Pancreas (tissue), 10 donors: ENCODE results near the gene TTLL7. TPM values are rescaled to one million over a fixed set of nuclear protein-coding genes. Genes with fewer than 3 reads are reported as not detected.

Source experiments
- ATAC-seq, 4 donors: fragments of 200-7000 bp; cut with Tn5 transposase; one replicate each; pipeline versions ENCODE4 v1.8.0 to v1.9.1; 2020; ENCODE audit warnings: mild to moderate bottlenecking in 4 of 4, moderate library complexity in 4 of 4
- DNase-seq, 6 donors: peaks; one replicate each; pipeline ENCODE4 v3.0.0-alpha.2; 2020
- FAIRE-seq: peaks from 2 replicates; lab custom pipeline; 2012; peaks lifted over from hg19 to GRCh38; lab: Jason Lieb, UNC
- H3K27ac ChIP-seq, 4 donors: fragments of 200-600 bp; sonication (generic); 1 replicate in 3 of 4; 2 replicates in 1 of 4; pipeline versions ENCODE4 v1.5.0 to v1.8.0; 2020
- H3K27me3 ChIP-seq, 4 donors: fragments of 200-600 bp; one replicate each; pipeline ENCODE4 v1.8.0; 2021
- H3K36me3 ChIP-seq, 3 donors: fragments of 200-600 bp; sonication (generic) in 1 of 3; one replicate each; pipeline versions ENCODE4 v1.5.0 to v1.8.0; 2020 to 2021
- H3K4me1 ChIP-seq, 3 donors: fragments of 200-600 bp; one replicate each; pipeline ENCODE4 v1.8.0; 2021
- H3K4me3 ChIP-seq, 4 donors: fragments of 200-600 bp; sonication (generic) in 2 of 4; one replicate each; pipeline versions ENCODE4 v1.5.0 to v1.8.0; 2020 to 2021
- H3K9me3 ChIP-seq, 4 donors: fragments of 200-600 bp; one replicate each; pipeline ENCODE4 v1.8.0; 2021
- CTCF ChIP-seq, 4 donors: fragments of 200-600 bp; sonication (generic) in 3 of 4; IDR thresholded peaks; one replicate each; pipeline versions ENCODE4 v1.5.0 to v1.8.0; 2021; ENCODE audit warnings: antibody characterized with exemption in 4 of 4
- WGBS, 2 donors: extraction: QIAGEN DNeasy Blood & Tissue Kit; methylation state at CpG; one replicate each; pipeline ENCODE4 v1.1.7; 2013; 5-methylcytosine and 5-hydroxymethylcytosine counted together
- intact Hi-C, 3 donors: fragments of 100-400 bp; cut with DNase I; formaldehyde crosslinking; loops; one replicate each; pipeline versions ENCODE4 v1.11.1 to v1.14.2; 2022
- polyA plus RNA-seq, 2 donors: library from polyadenylated mRNA; stranded (reverse); fragments of 200-250 nt; gene quantifications; one replicate each; pipeline ENCODE4 v1.2.3, GENCODE V29; 2013
- total RNA-seq, 6 donors: library from RNA; stranded (reverse); fragmentation: NEBNext Ultra II Directional in 4 of 6; extraction: Animal tissue kit (Norgen Biotek cat#: 25700) in 4 of 6; gene quantifications; one replicate each; pipeline versions ENCODE4 v1.2.1 to v1.2.4, GENCODE V29; 2021 to 2023
- donor health status: healthy with polysubstance abuse.
- donor health status: DM: no; HTN: no; CAD: no; lungs with moderate emphysema.
- donor health status: DM: no; HTN: no; CAD: no.
- donor health status: control.
- donor health status: control.
- donor health status: Bipolar disorder and iron deficiency.
- donor health status: DM: yes; HTN: yes; CAD: no.
- donor health status: DM: no; HTN: no; CAD: no.
- donor health status: DM: no; HTN: no; CAD: no.
- donor health status: DM: yes; HTN: yes; CAD: no.

TTLL7 gene
- total and polyA plus RNA-seq, 8 donors: 10.5 to 22.4 (median 13.0) TPM

GRCh38 chr1:83998205-83998497 is 781 bp downstream of the TTLL7 start:
- intact Hi-C loops: no loop called here
- Histone ChIP-seq H3K9me3 (no peaks in the 10 kb centered on the region), H3K36me3 (no peaks in the 10 kb centered on the region), H3K4me3 (peak overlapping the region; percentile 85 to 99 (median 95)), H3K27me3 (no peaks in the 10 kb centered on the region), H3K27ac (peak overlapping the region in 1 of 4 donors; percentile 86), H3K4me1 (peaks cover 0 to 14% (median 0%) of the 10 kb centered on the region in 3 donors)
- DNase-seq (no peak), ATAC-seq (no peak), FAIRE-seq (no peak)
- WGBS, 2 donors: 17 to 22% methylated on average over 4 of the region's 4 CpGs
- no peak for TF ChIP-seq CTCF (IDR thresholded peaks at IDR 0.05)

GRCh38 chr1:83997631-83998030 is 1.3 kb downstream of the TTLL7 start:
- Histone ChIP-seq H3K36me3 (no peaks in the 10 kb centered on the region), H3K4me1 (peaks cover 0 to 14% (median 0%) of the 10 kb centered on the region in 3 donors), H3K27ac (no peak overlapping the region), H3K27me3 (no peaks in the 10 kb centered on the region), H3K9me3 (no peaks in the 10 kb centered on the region), H3K4me3 (peak overlapping the region in 1 of 4 donors; percentile 95)
- no peak for ATAC-seq
- 57 to 75% methylated on average over 3 of the region's 3 CpGs for WGBS, 2 donors
- no peak for DNase-seq
- intact Hi-C loops: no loop called here
- peak; percentile 5 for FAIRE-seq
- TF ChIP-seq CTCF (IDR thresholded peaks at IDR 0.05): no peak

DNA sequence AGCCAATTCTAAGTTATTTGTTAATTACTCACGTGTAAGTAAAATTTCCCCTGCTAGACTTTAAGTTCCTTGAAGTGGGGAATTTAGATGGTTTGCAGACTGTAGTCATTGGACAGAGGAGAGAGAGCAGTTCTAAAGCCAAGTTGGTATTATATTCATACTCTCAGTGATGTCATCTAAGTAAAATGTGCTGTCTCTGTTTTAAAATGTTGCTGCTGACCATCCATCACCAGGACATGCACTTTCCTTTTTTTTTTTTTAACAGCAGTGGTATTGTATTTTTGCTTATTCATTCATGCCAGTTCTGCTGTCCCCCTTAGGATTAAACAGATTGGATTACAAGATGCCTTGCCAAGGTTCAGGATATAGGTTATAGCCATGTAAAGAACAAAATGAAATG is 2.3 kb downstream of the TTLL7 start:
- no peak for FAIRE-seq
- H3K4me1 ChIP-seq: peaks cover 0 to 14% (median 0%) of the 10 kb centered on the region in 3 donors
- no peak overlapping the region for H3K27ac ChIP-seq
- TF ChIP-seq CTCF (IDR thresholded peaks at IDR 0.05): no peak
- DNase-seq: no peak
- no peaks in the 10 kb centered on the region for H3K9me3 ChIP-seq
- no peaks in the 10 kb centered on the region for H3K27me3 ChIP-seq
- H3K36me3 ChIP-seq: no peaks in the 10 kb centered on the region
- WGBS, 2 donors: 26 to 32% methylated on average over 1 of the region's 1 CpG
- intact Hi-C loops: no loop called here
- no peak for ATAC-seq
- H3K4me3 ChIP-seq: no peak overlapping the region

- ATAC-seq: no peak
- no peaks in the 10 kb centered on the region for H3K36me3 ChIP-seq
- 52 to 56% methylated on average over 2 of the region's 2 CpGs for WGBS, 2 donors
- intact Hi-C loops: no loop called here
- H3K4me1 ChIP-seq: peaks cover 0 to 14% (median 0%) of the 10 kb centered on the region in 3 donors
- no peak overlapping the region for H3K4me3 ChIP-seq
- H3K9me3 ChIP-seq: no peaks in the 10 kb centered on the region
- DNase-seq: no peak
- no peak for FAIRE-seq
- no peak for TF ChIP-seq CTCF (IDR thresholded peaks at IDR 0.05)
- H3K27ac ChIP-seq: no peak overlapping the region
- H3K27me3 ChIP-seq: no peaks in the 10 kb centered on the region
Measured at GRCh38 chr1:83996191-83996590, 2.7 kb downstream of the TTLL7 start.

DNA sequence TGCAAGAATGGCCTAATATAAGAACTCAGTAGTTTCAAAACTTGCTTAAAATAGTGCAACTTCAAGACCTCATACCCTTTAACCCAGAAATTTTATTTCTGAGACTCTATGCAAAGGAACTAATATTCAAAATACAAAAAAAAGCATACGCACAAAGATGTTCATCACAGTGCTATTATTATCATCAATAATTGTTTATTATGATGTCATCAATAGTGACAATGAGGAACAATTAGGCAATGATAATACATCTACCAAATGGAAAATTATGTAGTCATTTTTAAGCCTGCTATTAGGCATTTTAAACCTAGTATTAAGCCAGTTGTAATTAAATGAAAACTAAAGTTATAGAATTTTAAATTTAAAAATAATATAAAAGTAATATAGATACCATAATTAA is 3.3 kb downstream of the TTLL7 start:
- intact Hi-C loops: no loop called here
- Histone ChIP-seq H3K36me3 (no peaks in the 10 kb centered on the region), H3K4me3 (no peak overlapping the region), H3K27me3 (no peaks in the 10 kb centered on the region), H3K27ac (no peak overlapping the region), H3K4me1 (peaks cover 0 to 14% (median 0%) of the 10 kb centered on the region in 3 donors), H3K9me3 (no peaks in the 10 kb centered on the region)
- 91 to 96% methylated on average over 1 of the region's 1 CpG for WGBS, 2 donors
- TF ChIP-seq CTCF (IDR thresholded peaks at IDR 0.05): no peak
- DNase-seq (no peak), ATAC-seq (no peak), FAIRE-seq (no peak)
